ENCODE data around the gene XCR1.

DNA sequence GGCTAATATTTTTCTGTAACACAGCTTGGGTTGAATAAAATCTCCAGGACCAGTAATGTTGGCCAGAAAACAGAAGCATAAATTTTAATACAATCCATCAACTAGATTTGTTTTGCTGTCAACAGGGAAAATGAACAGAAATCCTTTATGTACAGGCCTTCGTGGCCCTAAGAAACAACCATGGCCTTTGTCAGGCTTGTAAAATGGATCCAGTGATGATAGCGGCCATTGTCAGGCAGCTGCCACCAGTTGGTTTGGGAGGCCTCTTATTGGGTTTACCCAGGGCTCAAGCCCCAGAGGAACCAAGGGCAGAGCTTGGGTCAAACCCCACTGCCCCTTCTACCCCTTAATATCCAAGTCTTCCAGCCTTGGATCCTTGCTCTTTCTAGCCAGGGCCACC lies 26.1 kb downstream of the XCR1 start:
- TF ChIP-seq, protein P1, sequence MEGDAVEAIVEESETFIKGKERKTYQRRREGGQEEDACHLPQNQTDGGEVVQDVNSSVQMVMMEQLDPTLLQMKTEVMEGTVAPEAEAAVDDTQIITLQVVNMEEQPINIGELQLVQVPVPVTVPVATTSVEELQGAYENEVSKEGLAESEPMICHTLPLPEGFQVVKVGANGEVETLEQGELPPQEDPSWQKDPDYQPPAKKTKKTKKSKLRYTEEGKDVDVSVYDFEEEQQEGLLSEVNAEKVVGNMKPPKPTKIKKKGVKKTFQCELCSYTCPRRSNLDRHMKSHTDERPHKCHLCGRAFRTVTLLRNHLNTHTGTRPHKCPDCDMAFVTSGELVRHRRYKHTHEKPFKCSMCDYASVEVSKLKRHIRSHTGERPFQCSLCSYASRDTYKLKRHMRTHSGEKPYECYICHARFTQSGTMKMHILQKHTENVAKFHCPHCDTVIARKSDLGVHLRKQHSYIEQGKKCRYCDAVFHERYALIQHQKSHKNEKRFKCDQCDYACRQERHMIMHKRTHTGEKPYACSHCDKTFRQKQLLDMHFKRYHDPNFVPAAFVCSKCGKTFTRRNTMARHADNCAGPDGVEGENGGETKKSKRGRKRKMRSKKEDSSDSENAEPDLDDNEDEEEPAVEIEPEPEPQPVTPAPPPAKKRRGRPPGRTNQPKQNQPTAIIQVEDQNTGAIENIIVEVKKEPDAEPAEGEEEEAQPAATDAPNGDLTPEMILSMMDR (IDR thresholded peaks at IDR 0.05 in 4 of 5, conservative IDR thresholded peaks at IDR 0.05 in 1 of 5): no peak
- TF ChIP-seq POLR2A (IDR thresholded peaks at IDR 0.05): no peak
